ENCODE measurements around the gene CORIN. TPM values are rescaled to one million over a fixed set of nuclear protein-coding genes. Genes with fewer than 3 reads are reported as not detected.

CORIN gene
- total and polyA plus RNA-seq, 10 of the 15 experiments (the other 5 are each of a cell fraction or from before 2014, with no cell fraction given): 0.02 to 0.45 (median 0.09) TPM; not detected in 3

GRCh38 chr4:47624031-47624441 lies 213.8 kb downstream of the CORIN start (continued):
- TF ChIP-seq BCL3 (IDR thresholded peaks at IDR 0.05; ENCODE audit: borderline replicate concordance, insufficient read depth, low read depth, low read length, poor library complexity, severe bottlenecking): no peak
- no peak for TF ChIP-seq IKZF1 (conservative IDR thresholded peaks at IDR 0.05)
- TF ChIP-seq CEBPZ (IDR thresholded peaks at IDR 0.05; ENCODE audit: low read depth, low read length): no peak

GRCh38 chr4:47621181-47621580 lies 216.7 kb downstream of the CORIN start:
- ATAC-seq (no peak), DNase-seq (ENCODE audit: low read depth, low spot score) (no peak), FAIRE-seq (no peak)
- ChIA-PET RAD21 (ENCODE audit: unreplicated experiment) (no interaction called here), POLR2A (no interaction called here), SMC1A (ENCODE audit: uncharacterized antibody, unreplicated experiment) (interaction anchor here (1.0 to 1.3 kb wide), 2 partner anchors 11 to 128 kb away, joined by 3 to 4 read pairs; no protein-coding TSS in a partner anchor), CTCF (no interaction called here)
- Histone ChIP-seq H2AFZ (ENCODE audit: control insufficient read depth, low read depth, low read length) (no peak overlapping the region), H3K9me3 (replicated peaks; ENCODE audit: control insufficient read depth, insufficient read depth, low read length) (no peaks in the 10 kb centered on the region), H3K79me2 (ENCODE audit: control insufficient read depth, insufficient read depth, low read length) (no peaks in the 10 kb centered on the region), H3K9ac (ENCODE audit: control insufficient read depth, insufficient read depth, low read length) (no peak overlapping the region), H3K4me1 (ENCODE audit: control insufficient read depth, insufficient read depth, low read length) (no peaks in the 10 kb centered on the region), H3K36me3 (ENCODE audit: control insufficient read depth in 2 of 2, insufficient read depth in 2 of 2, low read length in 1 of 2) (no peaks in the 10 kb centered on the region), H3K27ac (ENCODE audit: control insufficient read depth, insufficient read depth) (no peak overlapping the region), H4K20me1 (ENCODE audit: control insufficient read depth, insufficient read depth) (no peaks in the 10 kb centered on the region), H3K27me3 (replicated peaks in 1 of 2; ENCODE audit: control insufficient read depth in 2 of 2, insufficient read depth in 2 of 2, low read length in 1 of 2) (no peaks in the 10 kb centered on the region), H3K4me3 (no peak overlapping the region), H3K4me2 (ENCODE audit: control insufficient read depth, insufficient read depth) (no peak overlapping the region)
- intact Hi-C loops (cut with micrococcal nuclease; ENCODE audit: unreplicated experiment): no loop called here
- BruUV-seq (replicated peaks): no TSS peak
- 48% methylated on average over 1 of the region's 1 CpG for WGBS (ENCODE audit: insufficient coverage, insufficient replicate concordance, low lambda C conversion rate, missing lambda C conversion rate)
- in situ Hi-C loops (cut with MboI): no loop called here
- TF ChIP-seq SMAD1 (IDR thresholded peaks at IDR 0.05; ENCODE audit: low read depth, partially characterized antibody): no peak
- no peak for TF ChIP-seq RUNX3 (IDR thresholded peaks at IDR 0.05; ENCODE audit: low read length)
- no peak for TF ChIP-seq KAT2A (conservative IDR thresholded peaks at IDR 0.05; ENCODE audit: control insufficient read depth, low read depth, low read length)
- no peak for TF ChIP-seq CREM (IDR thresholded peaks at IDR 0.05; ENCODE audit: low read depth)
- TF ChIP-seq MTA3 (IDR thresholded peaks at IDR 0.05; ENCODE audit: borderline replicate concordance, low read length): no peak
- no peak for TF ChIP-seq KDM1A (IDR thresholded peaks at IDR 0.05; ENCODE audit: borderline replicate concordance)
- no peak for TF ChIP-seq BCLAF1 (IDR thresholded peaks at IDR 0.05)
- TF ChIP-seq HDAC6 (IDR thresholded peaks at IDR 0.05; ENCODE audit: unreplicated experiment): no peak
- TF ChIP-seq SMAD5 (IDR thresholded peaks at IDR 0.05; ENCODE audit: low read depth): no peak
- TF ChIP-seq SIX5 (IDR thresholded peaks at IDR 0.05; ENCODE audit: low read depth, low read length, severe bottlenecking): no peak
- no peak for TF ChIP-seq RAD21 (IDR thresholded peaks at IDR 0.05; ENCODE audit: insufficient read depth, low read depth, low read length)
- TF ChIP-seq HDAC2 (IDR thresholded peaks at IDR 0.05): no peak

Measured in GM12878 (cell line).